Mammary epithelial cell (primary cell): ENCODE results near the gene ALDH3B2.

Source experiments
- CTCF ChIP-seq, 2 donors: IDR thresholded peaks in 1 of 2; conservative IDR thresholded peaks in 1 of 2; 2 replicates each; pipeline ENCODE4 v1.5.1; 2011 to 2012; ENCODE audit warnings: inconsistent platforms in 2 of 2, low read length in 2 of 2, mild to moderate bottlenecking in 2 of 2, control low read depth in 1 of 2, low read depth in 1 of 2; ENCODE audit not compliant: insufficient read depth in 1 of 2; ENCODE audit errors: extremely low read depth in 1 of 2
- EZH2 ChIP-seq: IDR thresholded peaks from 2 replicates; pipeline ENCODE4 v1.6.1; 2012; ENCODE audit warnings: low read length, inconsistent platforms, borderline replicate concordance

DNA sequence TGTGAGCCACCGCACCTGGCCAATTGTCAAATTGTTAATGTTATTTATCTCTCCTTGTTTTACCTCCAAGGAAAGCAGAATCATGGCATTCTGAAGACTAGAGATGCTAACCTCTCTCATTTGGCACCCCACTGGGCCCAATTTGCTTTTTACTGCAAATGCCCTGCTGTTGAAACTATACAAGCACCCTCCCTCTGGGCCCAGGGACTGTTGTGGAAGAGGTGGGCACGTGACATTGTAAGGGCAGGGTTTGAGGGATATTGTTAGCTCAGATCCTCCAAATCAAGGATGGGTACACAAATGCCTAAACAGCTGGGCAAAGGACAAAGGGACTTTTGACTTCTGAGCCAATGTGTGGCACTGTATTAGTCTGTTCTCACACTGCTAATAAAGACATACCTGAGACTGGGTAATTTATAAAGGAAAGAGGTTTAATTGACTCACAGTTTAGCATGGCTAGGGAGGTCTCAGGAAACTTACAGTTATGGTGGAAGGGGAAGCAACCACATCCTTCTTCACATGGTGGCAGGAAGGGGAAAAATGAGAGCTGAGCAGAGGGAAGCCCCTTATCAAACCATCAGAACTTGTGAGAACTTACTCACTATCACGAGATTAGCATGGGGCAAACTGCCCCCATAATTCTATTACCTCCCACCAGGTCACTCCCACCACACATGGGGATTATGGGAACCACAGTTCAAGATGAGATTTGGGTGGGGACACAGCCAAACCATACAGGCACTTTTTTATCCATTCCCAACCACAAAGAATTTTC lies 6.5 kb upstream of the ALDH3B2 start:
- TF ChIP-seq CTCF (conservative IDR thresholded peaks at IDR 0.05 in 1 of 2, IDR thresholded peaks at IDR 0.05 in 1 of 2; ENCODE audit: extremely low read depth in 1 of 2, insufficient read depth in 1 of 2, low read depth in 1 of 2, low read length in 2 of 2): no peak
- TF ChIP-seq EZH2: no peak
